Astrocyte of the spinal cord (primary cell): ENCODE data around the gene FLT4.

ENCODE experiments used
- DNase-seq: peaks from one replicate; pipeline ENCODE4 v3.0.0; 2011; ENCODE audit warnings: low read depth, low spot score
- H3K4me3 ChIP-seq: 2 replicates; pipeline ENCODE4 v1.5.1; 2011; ENCODE audit warnings: low read depth, mild to moderate bottlenecking, low read length, moderate library complexity
- CTCF ChIP-seq: IDR thresholded peaks from 2 replicates; pipeline ENCODE4 v1.5.1; 2012; ENCODE audit warnings: low read depth, mild to moderate bottlenecking, low read length, inconsistent platforms
- in situ Hi-C: cut with HindIII; loops from 2 replicates; pipeline ENCODE4 v1.10.0; 2017; ENCODE audit warnings: low sequenced_read_pairs

The FLT4 gene

GRCh38 chr5:180583738-180584137 lies 65.7 kb downstream of the FLT4 start:
- no peak for DNase-seq
- no peak overlapping the region for H3K4me3 ChIP-seq
- in situ Hi-C loops: no loop called here
- no peak for TF ChIP-seq CTCF

GRCh38 chr5:180580681-180581080 lies 68.7 kb downstream of the FLT4 start:
- no peak for DNase-seq
- no peak for TF ChIP-seq CTCF
- in situ Hi-C loops: no loop called here
- no peak overlapping the region for H3K4me3 ChIP-seq

DNA sequence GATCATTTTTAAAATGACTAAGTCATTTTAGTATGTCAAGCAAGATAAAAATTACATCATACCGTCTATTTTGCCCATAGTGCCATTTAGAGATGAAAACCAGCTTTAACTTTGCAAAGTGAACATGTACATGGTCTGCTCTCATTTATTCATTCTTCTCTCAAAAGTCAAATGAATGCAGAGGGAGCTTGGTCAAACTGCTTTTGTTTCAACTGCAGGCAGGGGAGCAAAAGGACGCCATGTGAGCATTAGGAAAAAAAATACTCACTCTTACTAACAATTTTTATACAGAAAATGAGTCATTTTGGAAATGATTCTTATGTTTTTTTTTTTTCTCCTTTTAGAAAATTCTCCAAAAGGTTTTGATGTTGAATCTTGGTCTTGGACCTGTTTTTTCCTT lies 73.8 kb downstream of the FLT4 start:
- H3K4me3 ChIP-seq: no peak overlapping the region
- no peak for DNase-seq
- in situ Hi-C loops: no loop called here
- TF ChIP-seq CTCF: no peak

DNA sequence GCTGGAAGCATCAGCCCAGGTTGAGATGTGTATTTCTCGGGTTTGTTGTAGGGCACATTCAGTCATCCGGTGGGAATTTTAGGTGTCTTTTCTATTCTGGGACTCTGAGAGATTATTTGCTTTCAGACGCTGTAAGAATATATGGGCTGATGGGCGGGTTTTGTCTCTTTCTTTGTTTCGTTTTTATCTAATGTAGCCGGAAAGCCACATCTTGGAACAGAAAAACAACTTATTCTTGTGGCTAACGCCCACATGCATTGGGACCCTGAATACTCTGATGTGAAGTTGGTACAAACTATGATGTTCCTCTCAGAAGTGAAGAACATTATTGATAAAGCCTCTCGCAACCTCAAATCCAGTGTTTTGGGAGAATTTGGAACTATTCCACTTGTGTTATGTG lies 80.5 kb downstream of the FLT4 start:
- TF ChIP-seq CTCF: no peak
- no peak overlapping the region for H3K4me3 ChIP-seq
- in situ Hi-C loops: no loop called here
- DNase-seq: no peak

- TF ChIP-seq CTCF: no peak
- in situ Hi-C loops: no loop called here
- H3K4me3 ChIP-seq: no peak overlapping the region
- DNase-seq: no peak
Observed at GRCh38 chr5:180563994-180564393, 85.4 kb downstream of the FLT4 start.

GRCh38 chr5:180558232-180558631 lies 91.2 kb downstream of the FLT4 start:
- in situ Hi-C loops: no loop called here
- no peak for TF ChIP-seq CTCF
- no peak overlapping the region for H3K4me3 ChIP-seq
- DNase-seq: no peak

DNA sequence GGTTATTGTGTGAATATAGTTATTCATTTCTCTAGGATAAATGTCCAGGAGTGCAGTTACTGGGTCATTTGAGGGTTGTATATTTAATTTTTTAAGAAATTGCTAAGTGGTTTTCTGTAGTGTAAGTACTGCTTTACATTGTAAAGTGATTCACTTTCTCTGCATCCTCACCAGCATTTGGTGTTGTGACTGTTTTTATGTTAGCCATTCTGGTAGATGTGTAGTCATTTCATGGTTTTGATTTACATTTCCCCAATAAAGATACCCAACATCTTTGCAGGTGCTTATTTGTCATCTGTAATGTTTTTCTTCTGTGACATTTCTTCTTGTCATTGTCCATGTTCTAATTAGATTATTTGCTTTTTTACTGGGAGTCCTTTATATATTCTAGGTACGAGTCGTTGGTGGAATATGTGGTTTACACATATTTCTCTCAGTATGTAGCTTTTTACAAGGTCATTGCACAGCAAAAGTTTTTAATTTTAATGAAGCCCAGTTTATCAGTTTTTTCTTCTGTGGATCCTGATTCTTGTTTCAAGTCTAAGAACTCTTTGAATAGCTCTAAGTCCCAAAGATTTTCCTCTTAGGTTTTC lies 92.1 kb downstream of the FLT4 start:
- DNase-seq: no peak
- TF ChIP-seq CTCF: no peak
- in situ Hi-C loops: no loop called here
- H3K4me3 ChIP-seq: no peak overlapping the region
